C1 segment of cervical spinal cord (tissue), 14 donors: ENCODE measurements around the gene BCAS3.

Experiments
- DNase-seq, 14 donors: peaks; one replicate each; lab custom pipeline; 2025; lab: John Stamatoyannopoulos, UW

Gene BCAS3

DNA sequence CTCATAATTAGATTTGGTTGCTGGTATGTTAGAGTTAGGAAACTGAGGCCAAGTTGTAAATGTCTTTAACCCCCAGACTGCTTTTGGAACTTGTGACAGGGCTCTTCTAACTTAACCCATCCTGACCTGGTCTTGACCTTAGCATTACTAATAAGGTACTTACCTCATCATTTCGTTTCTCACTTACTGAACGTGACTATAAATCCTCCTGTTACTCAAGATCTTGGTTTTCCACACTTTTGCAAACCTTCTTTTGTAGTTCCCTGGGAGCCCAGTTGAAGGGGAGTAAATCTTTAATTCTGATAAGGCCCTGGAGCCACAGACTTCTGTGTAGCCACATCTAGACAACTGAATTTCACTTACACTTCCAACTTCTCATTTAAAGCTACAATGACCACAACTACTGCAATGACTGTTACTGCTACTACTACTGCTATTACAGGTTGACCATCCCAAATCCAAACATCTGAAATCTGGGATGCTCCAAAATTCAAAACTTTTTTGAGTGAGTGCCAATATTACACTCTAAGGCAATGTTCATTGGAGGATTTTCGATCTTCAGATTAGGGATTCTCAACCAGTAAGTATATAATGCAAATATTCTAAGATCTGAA is 473.1 kb downstream of the BCAS3 start:
- DNase-seq, result no peak

- DNase-seq, result no peak
Measured at GRCh38 chr17:61152898-61153297, 475.2 kb downstream of the BCAS3 start.

DNA sequence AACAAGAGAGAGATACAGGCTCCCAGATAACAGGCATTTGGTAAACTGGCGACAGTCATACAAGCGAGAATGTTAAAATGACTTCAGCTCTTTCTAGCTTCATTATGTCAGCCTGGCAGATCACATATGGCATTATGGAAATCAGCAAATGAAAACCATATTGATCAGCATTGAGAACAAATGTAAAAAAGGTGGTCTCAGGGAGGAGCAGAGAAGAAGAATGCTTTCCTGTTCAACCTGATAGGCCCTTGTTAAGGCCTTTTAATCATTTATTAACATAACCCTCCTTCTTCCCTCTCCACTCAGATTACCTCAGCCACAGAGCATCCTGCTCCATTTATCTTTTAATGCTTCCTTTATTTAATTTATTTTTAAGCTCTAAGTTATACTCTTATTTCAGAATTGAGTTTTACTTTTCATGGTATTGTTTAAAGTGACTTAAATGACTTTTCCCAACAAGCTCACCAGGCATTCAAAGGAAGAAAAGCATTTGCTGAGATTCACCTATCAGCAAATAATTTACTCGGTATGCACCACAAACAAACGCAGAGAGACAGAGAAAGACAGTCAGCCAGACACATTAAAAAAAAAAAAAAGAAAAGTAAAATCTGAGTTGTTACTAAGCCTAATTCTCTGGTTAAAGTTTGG is 478.1 kb downstream of the BCAS3 start:
- DNase-seq, result no peak

GRCh38 chr17:61157246-61157886 is 479.7 kb downstream of the BCAS3 start:
- peak in 9 of 14 donors; percentile 4 to 28 (median 10) for DNase-seq

GRCh38 chr17:61158376-61158775 is 480.7 kb downstream of the BCAS3 start:
- no peak for DNase-seq

DNA sequence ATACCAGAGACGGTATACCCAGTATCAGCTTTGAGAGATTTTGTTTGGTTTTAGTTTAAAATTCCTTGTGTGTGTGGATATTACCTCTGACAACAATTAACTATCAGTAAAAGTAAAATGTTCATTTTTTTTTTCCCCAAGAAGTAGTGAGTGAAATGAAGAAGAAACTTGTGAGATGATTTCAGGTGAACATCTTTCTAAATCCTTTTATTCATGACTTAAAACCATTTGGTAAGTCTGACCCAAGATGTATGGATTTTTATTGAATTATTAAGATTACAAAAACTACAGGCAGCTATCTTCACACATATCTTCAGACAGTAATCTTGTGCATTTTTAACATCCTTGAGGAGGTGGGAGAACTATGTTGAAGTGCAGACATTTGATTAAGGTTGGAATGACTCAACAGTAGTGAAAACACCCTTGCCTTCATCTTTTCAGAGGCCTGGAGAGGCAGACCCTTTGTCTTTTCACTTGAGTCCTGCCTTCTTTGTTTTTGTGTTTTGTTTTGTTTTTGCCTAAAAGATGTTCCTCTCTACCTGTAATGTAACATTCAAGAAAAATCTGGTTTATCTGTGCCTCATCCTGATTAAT is 481.7 kb downstream of the BCAS3 start:
- no peak for DNase-seq

DNA sequence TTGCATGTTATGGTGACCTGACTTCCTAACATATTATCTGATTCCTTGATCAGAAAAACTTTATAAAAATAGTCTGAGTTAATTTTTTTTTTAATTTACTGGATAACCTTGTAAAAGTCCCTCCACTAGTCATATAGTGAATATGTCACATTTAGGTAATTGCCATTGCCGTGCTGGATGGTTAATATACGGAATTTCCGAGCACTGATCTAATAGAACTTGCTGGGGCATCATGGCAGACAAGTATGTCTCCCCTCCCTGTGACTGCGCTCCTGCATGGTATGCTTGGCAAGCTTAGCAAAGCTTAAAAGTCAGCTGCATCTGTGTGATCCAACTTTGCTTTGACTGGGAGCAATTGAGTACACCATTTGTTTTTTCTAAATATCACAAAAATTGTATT is 482.6 kb downstream of the BCAS3 start:
- DNase-seq, result no peak

DNA sequence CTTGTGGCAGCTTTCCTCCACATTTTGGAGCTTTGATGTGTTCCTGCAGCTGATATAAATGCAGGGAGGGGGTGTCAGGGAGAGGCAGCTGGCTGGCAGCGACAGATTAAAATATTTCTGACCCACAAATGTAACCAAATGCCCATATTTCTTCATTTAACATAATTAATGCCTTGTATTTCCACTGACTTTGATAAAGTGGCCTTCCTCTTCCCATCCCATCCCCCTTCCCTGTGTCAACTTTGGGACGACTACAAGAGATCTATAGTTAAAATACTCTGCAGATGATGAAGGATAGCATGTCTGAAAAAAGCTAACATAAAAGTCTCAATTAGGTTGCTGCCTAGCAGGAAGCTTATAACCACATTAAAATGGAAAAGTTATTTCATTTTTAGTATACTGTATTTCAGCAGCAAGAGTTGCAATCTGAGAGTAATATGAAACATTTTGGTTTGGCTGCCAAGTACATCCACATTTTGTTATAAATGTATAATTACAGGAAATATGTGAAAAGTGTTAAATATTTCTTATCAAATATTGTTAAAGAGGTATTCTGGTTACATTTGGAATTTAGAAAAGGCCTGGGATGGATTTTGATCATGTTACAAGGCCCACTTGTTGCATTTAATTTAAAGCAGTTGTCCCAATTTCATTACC is 483.3 kb downstream of the BCAS3 start:
- DNase-seq, result no peak

DNA sequence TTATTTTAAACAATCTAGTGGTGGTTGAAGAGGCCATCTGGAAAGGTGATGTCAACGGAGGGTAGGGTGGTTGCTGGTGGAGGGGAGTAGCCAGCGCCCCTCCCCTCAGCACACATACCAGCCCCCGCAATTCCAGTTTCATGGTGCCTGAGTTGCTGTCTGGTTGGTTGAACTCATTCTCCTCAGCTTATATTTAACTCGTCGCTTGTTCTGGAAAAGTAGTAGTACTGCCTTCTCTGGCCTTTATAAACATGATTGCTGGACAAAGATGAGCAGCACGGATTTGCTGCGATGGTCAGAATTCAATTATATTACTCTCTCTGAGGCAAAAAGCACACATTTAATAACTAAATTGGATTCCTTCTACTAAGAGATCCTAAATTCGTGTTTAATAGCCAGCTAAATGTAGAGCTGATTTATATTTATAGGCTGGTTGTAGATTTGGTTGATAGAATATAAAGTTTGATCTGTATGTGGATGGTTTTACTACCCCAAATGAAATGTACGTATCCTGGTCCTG is 484.0 kb downstream of the BCAS3 start:
- no peak for DNase-seq

- no peak for DNase-seq
Measured at GRCh38 chr17:61164517-61164916, 486.9 kb downstream of the BCAS3 start.

GRCh38 chr17:61167075-61167474 is 489.4 kb downstream of the BCAS3 start:
- no peak for DNase-seq

- DNase-seq, result no peak
Measured at GRCh38 chr17:61168506-61168905, 490.9 kb downstream of the BCAS3 start.

DNA sequence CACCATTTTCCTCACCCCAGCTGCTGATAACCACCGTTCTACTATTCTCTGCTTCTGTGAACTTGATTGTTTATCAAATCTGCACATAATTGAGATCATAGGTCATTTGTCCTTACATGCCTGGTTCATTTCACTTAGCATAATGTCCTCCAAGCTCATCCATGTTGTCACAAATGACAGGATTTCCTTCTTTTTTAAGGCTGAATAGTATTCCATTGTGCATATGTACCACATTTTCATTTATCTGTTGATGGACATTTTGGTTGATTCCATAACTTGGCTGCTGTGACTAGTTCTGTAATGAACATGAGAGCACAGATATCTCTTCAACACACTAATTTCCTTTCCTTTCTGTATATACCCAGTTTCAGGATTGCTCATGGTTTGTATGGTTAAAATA is 496.7 kb downstream of the BCAS3 start:
- no peak for DNase-seq

DNA sequence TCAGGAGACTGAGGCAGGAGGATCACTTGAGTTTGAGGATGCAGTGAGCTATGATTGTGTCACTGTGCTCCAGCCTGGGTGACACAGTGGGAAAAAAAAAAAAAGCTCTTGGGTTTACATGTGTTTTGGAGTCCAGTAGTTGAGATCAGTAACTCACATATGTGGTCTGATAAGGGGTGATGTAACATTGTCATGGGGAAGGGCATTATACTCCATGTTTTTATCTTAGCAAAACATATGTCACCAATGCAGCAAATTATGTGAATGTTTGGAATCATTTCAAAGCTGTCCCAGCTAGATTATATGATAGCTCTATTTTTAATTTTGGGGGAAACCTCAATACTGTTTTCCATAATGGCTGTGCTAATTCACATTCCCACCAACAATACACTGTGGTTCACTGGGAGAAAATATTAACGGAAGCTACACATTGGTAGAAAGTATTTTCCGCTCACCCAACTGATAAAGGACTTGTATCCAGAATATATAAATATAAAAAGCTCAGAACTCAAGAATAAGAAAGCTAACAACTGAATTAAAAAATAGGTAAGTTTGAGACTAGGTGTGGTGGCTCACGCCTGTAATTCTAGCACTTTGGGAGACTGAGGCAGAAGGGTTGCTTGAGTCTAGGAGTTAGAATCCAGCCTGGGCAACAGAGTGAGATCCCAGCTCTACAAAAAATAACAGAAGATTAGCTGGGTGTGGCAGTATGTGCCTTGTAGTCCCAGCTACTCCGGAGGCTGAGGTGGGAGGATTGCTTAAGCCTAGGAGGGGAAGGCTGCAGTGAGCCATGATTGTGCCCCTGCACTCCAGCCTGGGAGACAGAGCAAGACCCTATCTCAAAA is 497.9 kb downstream of the BCAS3 start:
- no peak for DNase-seq

DNA sequence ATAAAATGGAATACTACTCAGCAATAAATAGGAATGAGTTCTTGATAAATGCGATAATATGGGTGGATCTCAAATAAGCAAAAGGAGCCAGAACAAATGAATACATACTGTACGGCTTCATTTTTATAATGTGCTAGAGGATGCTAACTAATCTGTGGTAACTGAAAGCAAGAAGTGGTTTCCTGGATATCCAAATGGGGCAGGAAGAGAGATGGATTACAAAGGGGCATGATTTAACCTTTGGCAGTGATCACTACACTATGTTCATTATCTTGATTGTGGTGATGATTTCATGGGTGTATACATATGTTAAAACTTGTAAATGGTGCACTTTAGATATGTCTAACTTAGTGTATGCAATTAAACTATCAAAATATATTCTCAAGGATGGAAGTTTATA is 499.7 kb downstream of the BCAS3 start:
- DNase-seq, result no peak

DNA sequence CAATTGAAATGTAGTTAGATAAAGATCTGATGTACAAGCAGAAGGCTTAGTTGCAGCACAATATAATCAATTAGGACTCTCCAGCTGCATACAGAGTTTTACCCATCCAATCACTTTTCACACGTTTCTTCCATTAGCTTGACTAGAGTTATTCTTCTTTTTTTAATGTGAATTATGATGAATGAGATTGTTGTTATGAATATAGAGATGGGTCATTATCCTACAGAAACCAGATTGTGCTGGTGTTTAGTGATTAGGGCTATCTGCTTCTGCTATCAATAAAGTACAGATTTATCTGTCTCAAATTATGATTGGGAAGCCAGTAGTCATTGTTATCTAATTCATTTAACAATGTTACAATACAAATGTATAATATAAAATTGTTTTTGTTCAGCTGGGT is 500.6 kb downstream of the BCAS3 start:
- DNase-seq, result no peak

DNA sequence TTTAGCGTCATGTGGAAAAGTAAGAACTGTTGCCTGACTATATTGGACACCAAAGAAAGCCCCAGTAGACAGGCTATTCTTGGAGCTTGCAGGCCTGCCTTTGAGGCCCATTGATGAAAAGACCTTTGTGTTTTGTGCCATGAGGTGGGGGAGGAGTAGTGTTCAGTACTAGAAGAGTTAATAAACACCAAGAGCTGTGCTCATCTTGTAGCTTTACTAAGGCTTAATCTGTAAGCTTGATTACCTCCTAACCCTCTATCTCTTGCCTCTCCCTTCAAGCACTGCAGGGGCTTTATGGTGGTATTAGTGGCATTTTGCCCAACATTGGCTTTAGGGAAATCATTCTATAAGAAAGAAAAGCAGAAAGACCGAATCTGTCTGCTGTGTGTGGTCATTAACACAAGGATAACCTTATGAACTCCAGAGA is 501.7 kb downstream of the BCAS3 start:
- DNase-seq, result no peak

- no peak for DNase-seq
Measured at GRCh38 chr17:61183793-61184192, 506.1 kb downstream of the BCAS3 start.

DNA sequence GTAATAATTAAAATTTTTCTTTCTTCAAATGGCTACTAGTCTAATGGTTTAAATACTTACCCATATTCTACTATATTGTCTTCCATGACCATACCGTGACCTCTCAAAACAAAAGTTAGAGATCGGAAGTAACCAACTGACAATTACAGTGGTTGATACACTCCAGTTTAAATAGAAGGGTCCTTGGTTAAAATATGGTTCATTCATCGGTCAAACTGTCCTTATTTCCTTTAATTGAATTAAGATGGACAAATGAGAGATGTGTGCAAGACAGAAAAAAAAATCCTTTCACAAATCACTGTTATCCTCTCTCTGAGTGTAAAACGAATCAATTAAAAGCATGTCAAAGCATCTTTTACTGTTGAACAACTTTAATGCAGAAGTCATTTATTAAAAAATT is 507.7 kb downstream of the BCAS3 start:
- no peak for DNase-seq

GRCh38 chr17:61187038-61187437 is 509.4 kb downstream of the BCAS3 start:
- no peak for DNase-seq

DNA sequence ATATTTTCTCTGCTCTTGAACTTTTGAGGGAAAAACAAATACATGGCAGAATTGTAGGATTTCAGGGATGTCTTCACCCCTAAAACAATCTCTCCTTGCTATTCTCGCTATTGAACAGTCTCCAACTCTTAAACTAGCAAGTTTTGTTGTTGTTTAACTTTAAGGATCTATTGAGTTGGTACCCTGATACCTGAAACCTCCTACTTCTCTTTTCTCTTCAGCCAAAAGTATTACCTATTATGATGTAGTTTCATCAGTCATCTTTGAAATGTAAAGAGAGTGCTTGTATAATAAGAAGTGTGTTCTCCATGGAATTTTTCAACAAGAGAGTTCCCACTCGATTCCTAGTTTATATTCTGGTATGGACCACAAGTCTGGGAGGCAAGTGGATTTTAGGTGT is 510.4 kb downstream of the BCAS3 start:
- DNase-seq, result no peak
